K562 (cell line): ENCODE results near the gene FLT1. TPM values are rescaled to one million over a fixed set of nuclear protein-coding genes. Genes with fewer than 3 reads are reported as not detected.
A peak's percentile ranks its signal among the peaks of the same experiment; 100 is the strongest.

ENCODE experiments used
- CAMTA2 ChIP-seq: fragments of 250-450 bp; sonication (Bioruptor Pico); conservative IDR thresholded peaks from 2 replicates; pipeline ENCODE4 v1.5.1; 2022
- CBFA2T2 ChIP-seq: fragments of 450-650 bp; conservative IDR thresholded peaks from 2 replicates; pipeline ENCODE4 v1.6.1; 2017; ENCODE audit warnings: mild to moderate bottlenecking
- CBFA2T3 ChIP-seq: fragments of 450-650 bp; IDR thresholded peaks from 2 replicates; pipeline ENCODE4 v1.6.1; 2017
- CXXC5 ChIP-seq: fragments of 250-450 bp; sonication (Bioruptor Pico); IDR thresholded peaks from 2 replicates; pipeline ENCODE4 v1.8.0; 2022; ENCODE audit warnings: inconsistent platforms, mild to moderate bottlenecking, moderate library complexity
- DDX20 ChIP-seq: fragments of 450-650 bp; IDR thresholded peaks from 2 replicates; pipeline ENCODE4 v1.6.1; 2016; ENCODE audit warnings: missing genetic modification characterization, low read depth, mild to moderate bottlenecking, missing compliant biosample characterization, moderate library complexity
- ESRRA ChIP-seq: fragments of 450-650 bp; IDR thresholded peaks from 2 replicates; pipeline ENCODE4 v1.6.1; 2014; ENCODE audit warnings: low read depth, mild to moderate bottlenecking, moderate library complexity, borderline replicate concordance
- FOXA3 ChIP-seq, 2 experiments: fragments of 450-650 bp in 1 of 2; sonication (generic) in 1 of 2; formaldehyde crosslinking; IDR thresholded peaks in 1 of 2; conservative IDR thresholded peaks in 1 of 2; 2 replicates each; pipeline versions ENCODE4 v1.4.0 to v1.8.0; 2020 to 2022; ENCODE audit warnings: mild to moderate bottlenecking in 2 of 2, missing genetic modification reagents in 1 of 2
- GATA2 ChIP-seq: sonication (generic); formaldehyde crosslinking; IDR thresholded peaks from 2 replicates; pipeline ENCODE4 v1.4.0; 2020; ENCODE audit warnings: mild to moderate bottlenecking, missing genetic modification reagents
- GATAD2A ChIP-seq: fragments of 450-650 bp; IDR thresholded peaks from 2 replicates; pipeline ENCODE4 v1.6.1; 2017
- HDAC2 ChIP-seq: fragments of 450-650 bp; IDR thresholded peaks from 2 replicates; pipeline ENCODE4 v1.6.1; 2016; ENCODE audit warnings: mild to moderate bottlenecking
- HMG20A ChIP-seq: fragments of 450-650 bp; formaldehyde crosslinking; conservative IDR thresholded peaks from 2 replicates; pipeline ENCODE4 v1.4.0; 2020; ENCODE audit warnings: mild to moderate bottlenecking, mixed read lengths
- L3MBTL2 ChIP-seq: fragments of 450-650 bp; IDR thresholded peaks from 2 replicates; pipeline ENCODE4 v1.6.1; 2016; ENCODE audit warnings: mild to moderate bottlenecking, moderate library complexity
- MEIS2 ChIP-seq: fragments of 450-650 bp; IDR thresholded peaks from 2 replicates; pipeline ENCODE4 v1.6.1; 2014; ENCODE audit warnings: mild to moderate bottlenecking; ENCODE audit not compliant: partially characterized antibody
- PML ChIP-seq: IDR thresholded peaks from 2 replicates; pipeline ENCODE4 v1.6.1; 2012; ENCODE audit warnings: low read length, inconsistent platforms
- PYGO2 ChIP-seq: fragments of 450-650 bp; IDR thresholded peaks from 2 replicates; pipeline ENCODE4 v1.6.1; 2016; ENCODE audit warnings: mild to moderate bottlenecking, missing genetic modification characterization, moderate library complexity, missing compliant biosample characterization
- RFX1 ChIP-seq: fragments of 450-650 bp; IDR thresholded peaks from 2 replicates; pipeline ENCODE4 v1.6.1; 2016; ENCODE audit warnings: mild to moderate bottlenecking, moderate library complexity
- SPI1 ChIP-seq: IDR thresholded peaks from 2 replicates; pipeline ENCODE4 v1.6.1; 2011; ENCODE audit warnings: low read depth, low read length, control low read depth, borderline replicate concordance
- ZNF133 ChIP-seq: fragments of 250-450 bp; sonication (Bioruptor Pico); IDR thresholded peaks from 2 replicates; pipeline ENCODE4 v1.4.0; 2020; ENCODE audit warnings: mild to moderate bottlenecking
- ZNF311 ChIP-seq: fragments of 250-450 bp; sonication (Bioruptor Pico); IDR thresholded peaks from 2 replicates; pipeline ENCODE4 v1.4.0; 2020; ENCODE audit warnings: mild to moderate bottlenecking, moderate library complexity
- ZNF785 ChIP-seq: fragments of 250-450 bp; sonication (Bioruptor Pico); IDR thresholded peaks from 2 replicates; pipeline ENCODE4 v1.4.0; 2020; ENCODE audit warnings: mild to moderate bottlenecking
- polyA plus RNA-seq, 8 experiments: library from polyadenylated mRNA; depleted of rRNA in 4 of 8; stranded (reverse) in 5 of 8; unstranded in 3 of 8; fragments of >200 nt; fragmentation: Nextera tagmentation in 2 of 8; fragmentation: Illumina TruSeq in 1 of 8; extraction: Ambion mirVana in 2 of 8; extraction: Trizol in 1 of 8; gene quantifications; 2 replicates each; pipeline versions ENCODE4 v1.2.1 to v1.2.3, GENCODE V29; 2011 to 2014; ENCODE audit warnings: inconsistent platforms in 1 of 8, missing spikeins in 1 of 8
- total RNA-seq, 7 experiments: library from RNA; depleted of rRNA in 6 of 7; stranded (reverse); fragments of >200 nt in 6 of 7; fragmentation: Illumina TruSeq in 2 of 7; extraction: Trizol in 2 of 7; gene quantifications; 2 replicates each; pipeline versions ENCODE4 v1.2.1 to v1.2.3, GENCODE V29; 2011 to 2021; ENCODE audit warnings: low replicate concordance in 1 of 7
- TF ChIP-seq, protein P1 (sequence below): sonication (generic); formaldehyde crosslinking; IDR thresholded peaks from 2 replicates; pipeline ENCODE4 v1.8.1; 2023; ENCODE audit warnings: missing genetic modification reagents, mild to moderate bottlenecking, borderline replicate concordance
- TF ChIP-seq, protein P2 (sequence below), 2 experiments: fragments of 250-450 bp in 1 of 2; fragments of 450-650 bp in 1 of 2; sonication (Bioruptor Pico) in 1 of 2; IDR thresholded peaks; 2 replicates each; pipeline versions ENCODE4 v1.6.1 to v1.8.0; 2016 to 2021; ENCODE audit warnings: mild to moderate bottlenecking in 2 of 2, moderate library complexity in 2 of 2, missing compliant biosample characterization in 1 of 2, missing genetic modification characterization in 1 of 2

FLT1 gene
- total and polyA plus RNA-seq, 9 of the 15 experiments (the other 6 are each of a cell fraction or from before 2014, with no cell fraction given) = 0.01 to 2.0 (median 0.22) TPM

DNA sequence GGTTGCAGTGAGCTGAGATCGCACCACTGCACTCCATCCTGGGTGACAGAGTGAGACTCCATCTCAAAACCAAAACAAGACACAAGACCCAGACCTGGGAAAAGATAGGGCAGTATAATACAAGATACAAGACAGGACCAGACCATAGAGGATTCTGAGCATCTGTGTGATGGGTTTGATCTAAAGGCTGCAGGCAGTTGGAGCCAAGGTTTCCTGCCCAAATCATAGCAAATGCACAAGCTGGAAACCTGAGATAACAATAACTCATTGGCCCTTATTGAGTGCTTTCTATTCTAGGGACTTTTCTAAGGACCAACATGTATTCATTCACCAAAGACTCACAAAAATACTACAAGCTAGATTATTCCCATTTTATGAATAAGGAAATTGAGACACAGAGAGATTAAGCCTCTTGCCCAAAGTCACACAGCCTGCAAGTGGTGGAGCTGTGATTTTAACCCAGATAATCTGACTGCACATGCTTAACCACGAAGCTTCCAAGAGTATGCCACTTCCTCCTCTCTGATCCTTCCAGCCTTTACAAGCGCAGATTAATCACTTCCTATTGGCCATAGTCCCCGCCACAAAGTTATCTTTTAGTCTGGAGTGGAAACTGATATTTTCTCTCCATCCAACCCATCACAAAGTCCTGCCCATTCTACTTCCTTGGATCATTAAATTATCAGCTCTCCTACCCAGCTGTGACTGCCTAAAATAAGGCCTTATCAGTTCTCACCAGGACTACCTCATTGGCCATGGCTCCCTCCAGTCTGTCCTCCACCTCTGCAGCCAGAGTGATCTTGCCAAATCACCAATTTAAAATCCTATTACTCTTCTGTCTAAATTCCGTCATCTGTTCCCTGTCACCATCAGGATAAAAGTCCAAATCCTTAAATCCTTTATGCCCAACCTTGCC, 147.2 kb downstream of the FLT1 start (continued):
- TF ChIP-seq PYGO2 = 0 out of 2 replicates have a peak, but pooled peaks have one; percentile 30
- TF ChIP-seq ZNF785 = no peak
- TF ChIP-seq, protein P1, sequence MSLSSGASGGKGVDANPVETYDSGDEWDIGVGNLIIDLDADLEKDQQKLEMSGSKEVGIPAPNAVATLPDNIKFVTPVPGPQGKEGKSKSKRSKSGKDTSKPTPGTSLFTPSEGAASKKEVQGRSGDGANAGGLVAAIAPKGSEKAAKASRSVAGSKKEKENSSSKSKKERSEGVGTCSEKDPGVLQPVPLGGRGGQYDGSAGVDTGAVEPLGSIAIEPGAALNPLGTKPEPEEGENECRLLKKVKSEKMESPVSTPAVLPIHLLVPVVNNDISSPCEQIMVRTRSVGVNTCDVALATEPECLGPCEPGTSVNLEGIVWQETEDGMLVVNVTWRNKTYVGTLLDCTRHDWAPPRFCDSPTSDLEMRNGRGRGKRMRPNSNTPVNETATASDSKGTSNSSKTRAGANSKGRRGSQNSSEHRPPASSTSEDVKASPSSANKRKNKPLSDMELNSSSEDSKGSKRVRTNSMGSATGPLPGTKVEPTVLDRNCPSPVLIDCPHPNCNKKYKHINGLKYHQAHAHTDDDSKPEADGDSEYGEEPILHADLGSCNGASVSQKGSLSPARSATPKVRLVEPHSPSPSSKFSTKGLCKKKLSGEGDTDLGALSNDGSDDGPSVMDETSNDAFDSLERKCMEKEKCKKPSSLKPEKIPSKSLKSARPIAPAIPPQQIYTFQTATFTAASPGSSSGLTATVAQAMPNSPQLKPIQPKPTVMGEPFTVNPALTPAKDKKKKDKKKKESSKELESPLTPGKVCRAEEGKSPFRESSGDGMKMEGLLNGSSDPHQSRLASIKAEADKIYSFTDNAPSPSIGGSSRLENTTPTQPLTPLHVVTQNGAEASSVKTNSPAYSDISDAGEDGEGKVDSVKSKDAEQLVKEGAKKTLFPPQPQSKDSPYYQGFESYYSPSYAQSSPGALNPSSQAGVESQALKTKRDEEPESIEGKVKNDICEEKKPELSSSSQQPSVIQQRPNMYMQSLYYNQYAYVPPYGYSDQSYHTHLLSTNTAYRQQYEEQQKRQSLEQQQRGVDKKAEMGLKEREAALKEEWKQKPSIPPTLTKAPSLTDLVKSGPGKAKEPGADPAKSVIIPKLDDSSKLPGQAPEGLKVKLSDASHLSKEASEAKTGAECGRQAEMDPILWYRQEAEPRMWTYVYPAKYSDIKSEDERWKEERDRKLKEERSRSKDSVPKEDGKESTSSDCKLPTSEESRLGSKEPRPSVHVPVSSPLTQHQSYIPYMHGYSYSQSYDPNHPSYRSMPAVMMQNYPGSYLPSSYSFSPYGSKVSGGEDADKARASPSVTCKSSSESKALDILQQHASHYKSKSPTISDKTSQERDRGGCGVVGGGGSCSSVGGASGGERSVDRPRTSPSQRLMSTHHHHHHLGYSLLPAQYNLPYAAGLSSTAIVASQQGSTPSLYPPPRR (CRISPR knock-in tag) = peak; percentile 89; the same call in 1 of the 2 replicates
- TF ChIP-seq FOXA3 (CRISPR knock-in tag; conservative IDR thresholded peaks at IDR 0.05 in 1 of 2, IDR thresholded peaks at IDR 0.05 in 1 of 2) = no peak
- TF ChIP-seq L3MBTL2 = peak; percentile 77
- TF ChIP-seq, protein P2, sequence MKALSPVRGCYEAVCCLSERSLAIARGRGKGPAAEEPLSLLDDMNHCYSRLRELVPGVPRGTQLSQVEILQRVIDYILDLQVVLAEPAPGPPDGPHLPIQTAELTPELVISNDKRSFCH (CRISPR knock-in tag; IDR thresholded peaks at IDR 0.05) = no peak
- TF ChIP-seq, protein P2 (tag; IDR thresholded peaks at IDR 0.05) = peak; percentile 78; the same call in 1 of the 2 replicates
- TF ChIP-seq CAMTA2 (CRISPR knock-in tag) = no peak
- TF ChIP-seq CXXC5 (CRISPR knock-in tag) = peak; percentile 36; the same call in 1 of the 2 replicates
- peak; percentile 87 for TF ChIP-seq HDAC2
- peak; percentile 29; the same call in 1 of the 2 replicates for TF ChIP-seq GATA2 (CRISPR knock-in tag)
- peak; percentile 75; the same call in 1 of the 2 replicates for TF ChIP-seq HMG20A (CRISPR knock-in tag)
- TF ChIP-seq GATAD2A = no peak
- no peak for TF ChIP-seq ZNF311
- peak; percentile 93 for TF ChIP-seq CBFA2T3
- TF ChIP-seq PML = 0 out of 2 replicates have a peak, but pooled peaks have one; percentile 20
- peak; percentile 67; the same call in 1 of the 2 replicates for TF ChIP-seq ESRRA
- TF ChIP-seq CBFA2T2 = peak; percentile 87
- no peak for TF ChIP-seq RFX1
- TF ChIP-seq ZNF133 (CRISPR knock-in tag) = no peak
- TF ChIP-seq MEIS2 = no peak
- peak; percentile 84 for TF ChIP-seq SPI1
- 0 out of 2 replicates have a peak, but pooled peaks have one; percentile 34 for TF ChIP-seq DDX20
